Erythroblast (primary cell): ENCODE measurements around the gene USP2.

Source experiments
- GATA1 ChIP-seq: IDR thresholded peaks from 2 replicates; pipeline ENCODE4 v1.6.1; 2011; ENCODE audit warnings: low read depth, mild to moderate bottlenecking, control low read depth, low read length, moderate library complexity
- POLR2A ChIP-seq: IDR thresholded peaks from 2 replicates; pipeline ENCODE4 v1.6.1; 2011; ENCODE audit warnings: mild to moderate bottlenecking, low read length

GRCh38 chr11:119370486-119371046 is 10.9 kb downstream of the USP2 start:
- no peak for TF ChIP-seq POLR2A
- no peak for TF ChIP-seq GATA1
